Cerebellar cortex (tissue), 1 donor: ENCODE results near the gene OR51V1.
A peak's percentile ranks its signal among the peaks of the same experiment; 100 is the strongest.
"Not testable (repeated sequence)": the region's sequence is repeated elsewhere in the genome, so short reads cannot be mapped to it uniquely, and the experiment has no call there.

Source experiments
- DNase-seq: peaks from one replicate; pipeline ENCODE4 v3.0.0-alpha.2; 2015; ENCODE audit warnings: low spot score

OR51V1 gene

DNA sequence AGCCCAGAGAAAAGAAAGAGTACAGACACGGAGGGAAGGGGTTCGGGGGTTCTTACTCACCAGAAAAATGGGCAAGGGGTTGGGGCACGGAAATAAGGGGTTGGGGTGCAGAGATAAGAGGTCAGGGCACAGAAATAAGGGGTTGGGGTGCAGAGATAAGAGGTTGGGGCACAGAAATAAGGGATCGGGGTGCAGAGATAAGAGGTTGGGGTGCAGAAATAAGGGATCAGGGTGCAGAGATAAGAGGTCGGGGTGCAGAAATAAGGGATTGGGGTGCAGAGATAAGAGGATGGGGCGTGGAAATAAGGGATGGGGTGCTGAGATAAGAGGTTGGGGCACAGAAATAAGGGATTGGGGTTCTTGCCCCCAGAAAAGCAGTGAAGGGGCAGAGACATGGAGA, 35.7 kb downstream of the OR51V1 start:
- not testable (repeated sequence) for DNase-seq

DNA sequence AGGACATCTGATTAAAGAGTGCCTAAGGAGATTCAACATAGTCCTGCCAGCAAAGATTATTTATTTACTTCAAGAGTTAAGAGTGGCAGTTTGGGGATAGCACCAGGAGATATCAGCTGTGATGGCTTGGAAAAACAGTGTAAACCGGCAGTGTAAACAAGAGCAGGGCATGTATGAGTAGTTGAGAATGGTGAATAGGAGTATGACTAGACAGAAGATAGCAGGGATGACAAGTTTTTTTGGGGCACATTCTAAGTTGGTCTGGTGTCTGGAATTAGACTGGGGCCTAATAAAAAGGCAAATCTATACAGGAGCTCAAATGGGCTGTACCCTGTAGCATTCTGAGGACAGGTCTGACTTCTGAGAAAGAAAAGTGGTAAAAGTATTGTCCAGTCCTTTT, 39.4 kb downstream of the OR51V1 start:
- not testable (repeated sequence) for DNase-seq

GRCh38 chr11:5160217-5160616, 40.3 kb downstream of the OR51V1 start:
- DNase-seq = not testable (repeated sequence)

DNA sequence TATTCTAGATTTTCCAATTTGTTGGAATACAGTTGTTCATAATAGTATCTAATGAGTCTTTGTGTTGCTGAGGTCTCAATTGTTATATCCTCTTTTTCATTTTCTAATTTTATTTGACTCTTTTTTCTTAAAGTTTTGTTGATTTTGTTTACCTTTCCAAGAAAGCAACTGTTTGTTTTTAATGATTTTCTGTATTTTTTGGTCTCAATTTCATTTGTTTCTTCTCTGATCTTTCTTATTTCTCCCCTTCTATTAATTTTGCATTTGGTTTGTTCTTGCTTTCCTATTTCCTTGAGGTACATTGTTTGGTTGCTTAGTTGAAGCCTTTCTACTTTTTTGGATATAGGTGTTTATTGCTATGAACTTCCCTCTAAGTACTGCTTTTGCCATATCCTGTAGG, 40.7 kb downstream of the OR51V1 start:
- DNase-seq = no peak

GRCh38 chr11:5154657-5155056, 45.8 kb downstream of the OR51V1 start, which contains the start of gene OR52A1:
Gene OR52A1 (minus strand): TSS chr11:5154757. CDS start chr11:5152369, 2,388 bp downstream.
- DNase-seq = no peak

DNA sequence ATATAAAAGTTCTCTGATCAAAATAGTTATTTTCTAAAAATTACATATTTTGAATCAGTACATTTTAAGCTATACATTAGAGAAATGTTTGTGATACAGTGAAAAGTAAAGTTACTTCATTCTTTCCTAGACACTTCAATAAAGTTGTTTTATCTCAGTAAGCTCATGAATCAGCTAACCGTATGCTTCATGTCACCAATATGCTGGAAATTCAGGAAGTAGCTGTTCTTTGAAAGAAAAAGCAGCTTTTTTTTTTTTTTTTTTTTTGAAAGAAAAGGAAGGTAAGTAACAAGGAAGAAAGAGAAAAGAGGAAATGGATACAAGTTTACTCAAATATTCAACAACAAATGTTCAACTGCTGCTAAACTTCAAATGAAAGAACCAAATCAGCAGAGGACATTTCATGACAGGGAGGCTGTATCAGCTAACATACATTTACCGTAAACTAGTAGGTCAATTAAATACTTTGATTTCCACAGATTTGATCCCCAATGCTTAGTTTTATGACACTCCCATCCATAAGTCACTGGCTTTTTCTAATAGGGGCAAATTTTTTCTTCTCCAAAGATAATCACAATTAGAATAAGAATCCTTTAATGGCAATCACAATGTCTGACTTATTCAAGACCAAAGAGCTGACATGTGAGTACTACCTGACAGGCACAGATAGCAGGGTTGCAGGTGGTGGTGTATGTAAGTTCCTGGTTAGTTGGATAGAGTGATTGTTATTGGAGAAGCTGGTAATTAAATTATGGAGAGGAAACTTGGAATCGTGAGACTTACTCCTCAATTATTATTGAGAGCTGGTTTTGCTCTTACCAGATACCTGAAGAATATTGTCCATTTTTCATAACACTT, 46.7 kb downstream of the OR51V1 start:
- DNase-seq = no peak

- DNase-seq = peak; percentile 99
Observed at GRCh38 chr11:5151713-5152153, 48.7 kb downstream of the OR51V1 start.
